Right cardiac atrium (tissue), 5 donors: ENCODE results near the gene ARHGAP27. TPM values are rescaled to one million over a fixed set of nuclear protein-coding genes. Genes with fewer than 3 reads are reported as not detected.

ENCODE experiments used
- ATAC-seq, 2 donors: fragments of 200-7000 bp; cut with Tn5 transposase; one replicate each; pipeline versions ENCODE4 v1.8.0 to v1.9.1; 2020; ENCODE audit warnings: moderate library complexity in 2 of 2, mild to moderate bottlenecking in 1 of 2
- DNase-seq, 3 donors: peaks; one replicate each; pipeline ENCODE4 v3.0.0-alpha.2; 2020
- H3K27ac ChIP-seq: one replicate; pipeline ENCODE4 v1.5.1; 2013; ENCODE audit warnings: mild to moderate bottlenecking, low read length, control low read depth, moderate library complexity
- H3K27me3 ChIP-seq: one replicate; pipeline ENCODE4 v1.6.1; 2013; ENCODE audit not compliant: control insufficient read depth, insufficient read depth
- H3K4me1 ChIP-seq: one replicate; pipeline ENCODE4 v1.6.1; 2013; ENCODE audit warnings: low read length; ENCODE audit not compliant: control insufficient read depth, insufficient read depth
- H3K4me3 ChIP-seq: one replicate; pipeline ENCODE4 v1.5.1; 2013; ENCODE audit warnings: low read length, control low read depth
- H3K9me3 ChIP-seq: one replicate; pipeline ENCODE4 v1.6.1; 2013; ENCODE audit warnings: low read length; ENCODE audit not compliant: control insufficient read depth
- WGBS: extraction: QIAGEN DNeasy Blood & Tissue Kit; methylation state at CpG from one replicate; pipeline ENCODE4 v1.1.7; 2013; 5-methylcytosine and 5-hydroxymethylcytosine counted together
- intact Hi-C, 4 donors: fragments of 100-400 bp; cut with DNase I; formaldehyde crosslinking; loops; one replicate each; pipeline versions ENCODE4 v1.11.0 to v1.14.0; 2022 to 2023
- polyA plus RNA-seq: library from polyadenylated mRNA; stranded (reverse); fragments of 200-250 nt; gene quantifications from one replicate; pipeline ENCODE4 v1.2.3, GENCODE V29; 2013
- total RNA-seq, 4 donors: library from RNA; stranded (reverse); fragmentation: NEBNext Ultra II Directional; extraction: Animal tissue kit (Norgen Biotek cat#: 25700); gene quantifications; one replicate each; pipeline ENCODE4 v1.2.1, GENCODE V29; 2021
- donor health status: healthy with polysubstance abuse.
- donor health status: DM: no; HTN: yes; CAD: no.
- donor health status: DM: no; HTN: no; CAD: no.
- donor health status: DM: no; HTN: yes; CAD: no; lungs with severe emphysema.
- donor health status: DM: yes; HTN: yes; CAD: no.

The ARHGAP27 gene
- total and polyA plus RNA-seq, 5 donors, result 25.1 to 32.0 (median 26.8) TPM

DNA sequence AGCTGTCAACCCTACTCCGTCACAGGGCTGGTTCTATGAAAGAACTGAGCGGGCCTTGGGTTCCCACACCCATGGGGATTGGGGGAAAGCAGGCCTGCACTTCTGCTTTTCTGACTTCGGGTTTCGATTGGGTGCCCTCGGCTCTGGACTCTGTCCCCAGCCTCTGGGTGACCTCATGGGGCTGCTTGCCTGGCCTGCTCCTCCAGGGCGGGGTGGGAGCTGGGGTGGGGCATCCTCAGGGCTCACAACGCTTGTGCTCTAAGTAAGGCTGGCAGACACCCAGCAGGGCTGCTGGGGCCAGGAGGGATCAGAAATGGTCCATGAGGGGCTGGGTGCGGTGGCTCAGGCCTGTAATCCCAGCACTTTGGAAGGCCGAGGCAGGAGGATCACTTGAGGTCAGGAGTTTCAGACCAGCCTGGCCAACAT lies 19.2 kb downstream of the ARHGAP27 start:
- ATAC-seq (peak; percentile 44 to 49), DNase-seq (peak; percentile 60 to 88 (median 83))
- Histone ChIP-seq H3K4me3 (no peak overlapping the region), H3K27ac (no peak overlapping the region), H3K4me1 (peaks cover 22% of the 10 kb centered on the region), H3K27me3 (no peaks in the 10 kb centered on the region), H3K9me3 (no peaks in the 10 kb centered on the region)
- 79% methylated on average over 9 of the region's 9 CpGs for WGBS
- intact Hi-C loops, result no loop called here

DNA sequence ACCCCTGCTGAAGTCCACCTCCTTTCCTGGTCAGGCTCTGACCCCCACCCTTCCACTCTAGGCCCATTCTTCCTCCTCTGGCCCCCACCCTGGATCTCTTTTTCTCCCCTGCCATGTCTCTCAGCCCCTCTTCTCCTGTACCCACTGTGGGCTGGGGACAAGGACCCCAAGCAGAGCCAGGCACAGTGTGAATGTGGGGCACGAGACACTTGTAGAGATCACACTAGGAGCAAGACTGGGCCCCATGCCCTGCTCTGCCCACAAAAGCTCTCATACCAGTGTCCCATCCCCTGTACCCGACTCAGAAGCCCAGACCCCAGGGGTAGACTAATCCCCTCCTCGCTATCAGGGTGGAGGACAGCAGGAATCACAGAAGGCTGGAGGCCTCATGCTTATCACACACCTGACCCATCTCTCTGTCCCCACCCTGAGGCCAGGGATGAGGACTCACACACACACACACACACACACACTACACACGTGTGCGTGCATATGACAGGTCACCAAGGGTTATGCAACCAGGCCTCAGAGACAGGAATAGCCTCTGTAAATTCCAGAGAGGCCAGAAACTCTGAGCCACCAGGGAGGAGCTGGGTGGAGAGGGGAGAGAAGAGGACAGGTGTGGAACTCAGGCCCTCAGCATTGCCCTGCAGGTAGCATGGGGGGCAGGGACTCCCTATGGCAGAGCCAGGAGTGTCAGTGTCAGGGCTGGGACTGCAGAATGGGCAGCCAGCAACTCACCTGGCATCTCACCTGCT lies 21.1 kb downstream of the ARHGAP27 start:
- ATAC-seq (peak; percentile 4 to 19), DNase-seq (peak in 1 of 3 donors; percentile 40)
- Histone ChIP-seq H3K9me3 (no peaks in the 10 kb centered on the region), H3K4me1 (peaks cover 27% of the 10 kb centered on the region), H3K27me3 (no peaks in the 10 kb centered on the region), H3K4me3 (no peak overlapping the region), H3K27ac (peak overlapping the region; percentile 5)
- WGBS, result 69% methylated on average over 5 of the region's 5 CpGs
- intact Hi-C loops, result no loop called here

DNA sequence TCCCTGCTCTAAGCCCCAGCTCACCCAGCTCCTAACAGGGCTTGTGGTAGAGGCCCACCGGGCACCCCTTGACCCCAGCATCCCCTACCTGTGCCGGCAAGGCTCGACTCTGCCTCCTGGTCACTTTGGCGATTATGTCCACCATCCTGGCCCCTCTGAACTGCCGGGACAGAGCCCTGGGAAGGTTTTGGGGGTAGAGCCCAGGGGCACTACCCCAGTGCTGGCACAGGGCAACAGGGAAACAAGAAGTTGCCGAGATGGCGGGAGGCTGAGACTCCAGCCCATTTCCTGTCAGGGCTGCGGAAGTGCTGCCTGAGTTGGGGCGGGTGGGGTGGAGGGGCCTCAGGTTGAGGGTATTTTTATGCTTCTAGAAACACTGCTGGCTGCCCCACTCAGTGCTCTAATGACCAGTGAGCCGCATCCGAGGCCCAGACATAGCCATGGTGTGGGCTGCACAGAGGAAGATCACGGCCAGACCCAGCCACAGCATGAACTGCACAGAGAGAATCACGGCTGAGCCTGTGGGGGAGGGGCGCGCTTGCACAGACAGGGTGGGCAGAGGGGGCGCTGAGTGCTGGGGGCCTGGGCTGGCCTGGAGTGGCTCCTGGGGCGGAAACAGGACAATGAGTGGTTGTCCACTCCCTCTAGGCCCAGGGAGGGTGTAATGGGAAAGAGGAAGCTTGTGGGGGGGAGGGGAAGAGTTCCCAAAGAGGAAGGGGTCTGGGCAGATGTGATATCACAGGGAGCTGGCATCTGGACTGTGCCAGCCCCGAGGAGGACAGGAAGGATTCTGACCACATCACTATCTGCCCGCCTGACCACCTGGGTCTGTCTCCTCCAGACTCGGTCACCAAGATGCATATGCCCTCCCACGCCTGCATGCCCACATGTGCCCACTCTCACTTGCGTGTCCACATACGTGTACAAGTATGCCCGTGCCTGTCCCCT lies 22.3 kb downstream of the ARHGAP27 start:
- H3K27ac ChIP-seq, result no peak overlapping the region
- WGBS, result 64% methylated on average over 24 of the region's 24 CpGs
- intact Hi-C loops, result no loop called here
- DNase-seq (peak; percentile 12 to 77 (median 76)), ATAC-seq (peak; percentile 27 to 49)
- H3K27me3 ChIP-seq, result no peaks in the 10 kb centered on the region
- peak overlapping the region; percentile 3 for H3K4me3 ChIP-seq
- no peaks in the 10 kb centered on the region for H3K9me3 ChIP-seq
- peaks cover 24% of the 10 kb centered on the region for H3K4me1 ChIP-seq

DNA sequence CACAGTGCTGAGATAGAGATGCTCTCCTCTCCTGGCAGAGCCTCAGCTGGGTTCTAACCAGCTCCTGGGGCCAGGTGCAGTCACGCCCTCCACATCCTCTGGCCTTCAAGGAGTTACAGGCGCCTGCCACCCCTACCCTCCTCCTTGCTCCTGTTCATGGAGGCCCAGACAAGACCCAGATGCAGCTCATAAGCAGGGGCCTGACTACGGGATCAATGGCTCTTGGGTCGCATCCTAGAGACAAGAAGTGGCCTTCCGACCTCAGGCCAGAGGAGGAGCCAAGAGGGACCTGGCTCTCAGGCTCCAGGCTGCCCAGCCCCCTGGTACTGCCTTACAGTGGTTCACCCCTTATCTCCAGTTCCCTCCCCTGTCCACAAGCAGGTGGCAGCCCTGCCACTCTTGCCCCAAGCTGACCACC lies 23.0 kb downstream of the ARHGAP27 start:
- no peak overlapping the region for H3K27ac ChIP-seq
- intact Hi-C loops, result no loop called here

DNA sequence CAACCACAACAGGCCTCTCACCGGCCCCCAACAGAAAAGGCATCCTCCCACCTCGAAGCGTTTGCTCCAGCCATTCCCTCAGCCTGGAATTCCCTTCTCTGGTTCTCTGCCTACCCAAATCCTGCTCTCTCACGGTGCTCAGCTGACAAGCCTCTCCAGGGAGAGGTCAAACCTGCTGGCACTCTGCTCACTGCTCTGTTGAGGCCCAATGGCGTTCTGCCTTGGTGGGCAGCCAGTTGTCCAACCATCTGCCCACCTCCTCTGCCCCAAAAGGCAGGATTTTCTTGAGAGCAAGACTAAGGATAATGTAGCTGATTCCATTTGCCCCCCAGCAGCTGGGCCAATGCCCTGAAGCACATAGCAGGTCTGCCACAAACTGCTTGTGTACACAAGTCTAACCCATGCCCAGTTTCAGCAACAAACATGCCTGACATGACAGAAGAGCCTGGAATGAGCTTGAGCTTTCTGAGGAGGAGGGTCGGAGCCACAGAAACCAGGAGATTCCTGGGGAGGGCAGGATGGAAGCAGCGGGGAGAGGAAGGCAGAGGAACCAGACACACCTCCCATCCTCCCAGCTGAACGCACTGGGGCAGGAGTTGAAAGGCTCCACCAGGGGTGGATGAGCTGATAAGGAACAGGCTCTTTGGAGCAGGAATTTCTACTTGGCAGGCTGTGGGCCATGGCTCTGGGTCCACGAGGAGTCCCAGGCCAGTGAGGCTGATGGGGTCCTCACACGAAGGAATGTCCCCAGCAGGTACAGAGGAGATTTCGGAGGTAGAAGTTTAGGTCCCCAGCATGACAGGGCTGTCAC lies 23.9 kb downstream of the ARHGAP27 start:
- H3K27me3 ChIP-seq, result no peaks in the 10 kb centered on the region
- intact Hi-C loops, result no loop called here
- no peak for ATAC-seq
- peak in 1 of 3 donors; percentile 48 for DNase-seq
- H3K4me1 ChIP-seq, result peaks cover 24% of the 10 kb centered on the region
- no peak overlapping the region for H3K4me3 ChIP-seq
- H3K9me3 ChIP-seq, result no peaks in the 10 kb centered on the region
- peak overlapping the region; percentile 11 for H3K27ac ChIP-seq
- WGBS, result 45% methylated on average over 11 of the region's 11 CpGs

More for the DNA sequence above, 23.0 kb downstream of the ARHGAP27 start:
- H3K27me3 ChIP-seq, result no peaks in the 10 kb centered on the region
- 85% methylated on average over 5 of the region's 5 CpGs for whole genome bisulfite sequencing
- H3K4me3 ChIP-seq, result peak overlapping the region; percentile 3
- DNase-seq (peak in 1 of 3 donors; percentile 53), ATAC-seq (no peak)
- no peaks in the 10 kb centered on the region for H3K9me3 ChIP-seq
- peaks cover 24% of the 10 kb centered on the region for H3K4me1 ChIP-seq

DNA sequence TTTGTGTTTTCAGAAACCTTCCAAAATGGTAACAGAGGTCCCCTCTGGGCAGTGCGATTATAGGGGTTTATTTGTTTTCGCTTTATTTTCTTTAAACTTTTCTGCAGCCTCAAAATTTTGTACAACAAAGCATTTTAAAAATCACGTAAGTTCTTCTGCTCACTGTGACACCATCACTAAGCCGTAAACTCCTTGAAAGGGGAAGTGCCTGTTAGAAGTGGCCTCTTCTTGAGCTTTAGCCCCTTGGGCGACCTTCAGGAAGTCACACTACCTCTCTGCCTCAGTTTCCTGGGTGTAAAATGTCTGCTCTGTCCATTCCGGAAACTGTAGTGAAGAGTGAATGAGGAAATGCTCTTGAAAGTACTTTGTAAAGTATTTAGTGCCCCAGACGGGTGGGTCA lies 26.6 kb downstream of the ARHGAP27 start:
- Histone ChIP-seq H3K4me3 (no peak overlapping the region), H3K27me3 (no peaks in the 10 kb centered on the region), H3K9me3 (no peaks in the 10 kb centered on the region), H3K4me1 (peaks cover 13% of the 10 kb centered on the region), H3K27ac (no peak overlapping the region)
- intact Hi-C loops, result no loop called here
- DNase-seq (no peak), ATAC-seq (no peak)
- WGBS, result 81% methylated on average over 7 of the region's 7 CpGs

DNA sequence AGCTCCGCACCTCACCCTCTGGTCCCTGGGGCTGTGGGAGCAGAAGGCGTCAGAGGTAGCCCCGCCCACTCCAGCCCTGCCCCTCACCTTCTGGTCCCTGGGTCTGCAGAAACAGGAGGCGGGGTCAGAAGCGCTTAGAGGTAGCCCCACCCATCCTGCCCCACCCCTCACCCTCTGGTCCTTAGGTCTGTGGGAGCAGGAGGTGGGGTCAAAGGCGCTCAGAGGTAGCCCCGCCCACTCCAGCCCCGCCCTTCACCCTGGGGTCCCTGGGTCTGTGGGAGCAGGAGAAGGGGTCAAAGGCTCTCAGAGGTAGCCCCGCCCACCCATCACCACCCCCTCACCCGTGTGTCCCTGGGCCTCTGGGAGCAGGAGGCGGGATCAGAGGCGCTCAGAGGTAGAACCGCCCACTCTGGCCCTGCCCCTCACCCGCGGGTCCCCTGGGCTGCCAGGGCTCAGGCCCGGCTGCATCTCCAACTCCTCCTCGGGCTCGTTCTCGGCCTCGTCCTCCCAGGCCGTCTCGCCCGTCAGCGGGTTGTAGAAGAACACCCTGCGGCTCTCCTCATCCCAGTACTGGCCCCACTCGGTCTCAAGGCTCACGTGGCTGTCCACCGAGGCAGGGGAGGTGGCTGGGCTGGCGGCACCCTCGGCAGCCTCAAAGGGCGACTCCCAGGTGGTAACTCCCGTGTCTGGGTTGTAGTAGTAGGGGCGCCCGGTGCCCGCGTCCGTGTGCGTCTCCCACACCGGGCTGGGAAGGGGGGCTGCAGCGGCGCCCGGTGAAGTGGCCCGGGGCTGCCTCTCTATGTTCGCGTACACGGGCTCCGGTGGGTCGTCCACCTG lies 27.2 kb downstream of the ARHGAP27 start:
- ATAC-seq (peak; percentile 25 to 46), DNase-seq (peak in 2 of 3 donors; percentile 66 to 75)
- Histone ChIP-seq H3K4me1 (peaks cover 10% of the 10 kb centered on the region), H3K9me3 (no peaks in the 10 kb centered on the region), H3K4me3 (no peak overlapping the region), H3K27ac (no peak overlapping the region), H3K27me3 (no peaks in the 10 kb centered on the region)
- intact Hi-C loops, result no loop called here
- 45% methylated on average over 48 of the region's 48 CpGs for WGBS

DNA sequence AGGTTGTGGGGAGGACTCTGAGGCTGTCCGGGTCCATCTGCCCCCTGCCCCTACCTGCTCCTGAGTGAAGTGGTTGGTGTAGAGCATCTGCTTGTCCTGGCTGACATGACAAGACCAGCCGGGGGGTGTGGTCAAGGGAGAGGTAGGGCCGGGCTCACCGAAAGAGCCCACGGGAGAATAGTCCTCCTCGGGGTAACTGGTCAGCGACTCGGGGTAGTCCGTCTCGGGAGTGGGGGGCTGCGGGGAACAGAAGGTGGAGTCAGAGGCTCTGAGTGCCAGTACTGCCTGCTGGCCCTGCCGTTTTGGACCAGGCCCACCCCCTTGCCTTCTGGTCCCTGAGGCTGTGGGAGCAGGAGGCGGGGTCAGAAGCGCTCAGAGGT lies 27.8 kb downstream of the ARHGAP27 start:
- 70% methylated on average over 14 of the region's 14 CpGs for WGBS
- no peak for ATAC-seq
- intact Hi-C loops, result no loop called here
- Histone ChIP-seq H3K4me1 (peaks cover 10% of the 10 kb centered on the region), H3K27me3 (no peaks in the 10 kb centered on the region), H3K27ac (no peak overlapping the region), H3K9me3 (no peaks in the 10 kb centered on the region), H3K4me3 (no peak overlapping the region)
- no peak for DNase-seq

DNA sequence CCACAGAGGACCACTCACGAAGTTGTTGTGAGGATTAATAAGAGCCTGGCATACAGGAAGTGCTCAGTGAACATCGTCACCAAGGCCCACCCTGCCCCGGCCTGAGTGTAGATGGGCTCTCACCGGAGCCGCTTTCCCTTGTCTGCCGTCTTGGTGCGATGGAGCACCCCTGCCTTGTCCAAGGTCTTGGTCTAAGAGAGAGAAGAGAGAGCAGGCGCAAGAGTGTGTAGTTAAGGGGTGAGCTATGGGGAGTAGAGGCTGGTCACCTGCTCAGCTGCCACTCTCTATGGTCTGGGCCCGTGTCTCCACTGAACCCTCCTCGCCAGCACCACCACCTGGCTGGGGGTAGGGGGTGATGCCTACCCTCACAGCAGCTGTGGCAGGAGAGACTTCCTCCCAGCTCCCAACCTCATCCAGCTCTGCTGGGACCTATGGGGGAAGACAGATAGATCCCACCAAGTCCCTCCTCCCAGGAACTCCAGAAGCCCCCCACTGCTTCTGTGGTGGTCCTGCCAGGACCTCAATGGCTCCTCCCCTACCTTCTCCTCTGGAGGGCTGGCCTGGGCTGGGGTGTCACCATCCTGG lies 28.7 kb downstream of the ARHGAP27 start:
- intact Hi-C loops, result no loop called here

More for the DNA sequence above, 28.7 kb downstream of the ARHGAP27 start:
- WGBS, result 94% methylated on average over 10 of the region's 10 CpGs
- no peaks in the 10 kb centered on the region for H3K9me3 ChIP-seq
- H3K4me1 ChIP-seq, result peaks cover 6% of the 10 kb centered on the region
- DNase-seq (peak in 1 of 3 donors; percentile 28), ATAC-seq (no peak)
- no peaks in the 10 kb centered on the region for H3K27me3 ChIP-seq
- no peak overlapping the region for H3K27ac ChIP-seq
- H3K4me3 ChIP-seq, result no peak overlapping the region
